Measurements from ENCODE around the gene ETF1. TPM values are rescaled to one million over a fixed set of nuclear protein-coding genes. Genes with fewer than 3 reads are reported as not detected.

ETF1 gene
- total and polyA plus RNA-seq, 8 donors, result 68.9 to 112 (median 80.0) TPM

DNA sequence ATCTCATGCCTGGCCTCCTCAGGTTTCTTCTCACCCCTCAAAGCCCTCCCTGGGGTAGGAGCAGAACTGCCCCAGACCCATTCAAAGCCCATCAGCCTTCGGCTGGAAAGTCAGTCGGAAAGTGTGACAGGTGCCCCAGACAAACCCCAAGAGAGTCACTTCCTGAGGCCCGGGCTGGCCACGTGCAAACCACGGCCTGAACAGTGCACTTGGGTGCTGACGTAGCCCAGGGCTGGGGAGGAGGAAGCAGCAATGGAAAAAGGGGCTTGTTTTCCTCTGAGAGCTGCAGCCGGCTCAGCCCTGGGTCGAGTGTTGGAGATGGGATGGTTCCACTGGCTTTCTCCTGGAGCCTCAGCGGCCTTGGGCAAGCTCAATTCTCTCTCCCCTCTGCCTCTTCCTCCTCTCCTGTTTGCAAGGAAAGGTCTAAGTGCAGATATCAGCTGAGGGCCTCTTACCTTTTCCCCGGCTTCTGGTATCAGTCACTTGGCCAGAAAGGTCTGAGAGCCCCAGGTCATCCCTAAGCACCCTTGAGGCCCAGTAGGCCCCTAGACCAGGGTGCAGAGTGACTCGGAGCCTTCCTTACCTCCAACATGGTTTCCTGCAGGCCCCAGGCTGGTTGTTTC lies 83.6 kb downstream of the ETF1 start:
- TF ChIP-seq, protein P1, sequence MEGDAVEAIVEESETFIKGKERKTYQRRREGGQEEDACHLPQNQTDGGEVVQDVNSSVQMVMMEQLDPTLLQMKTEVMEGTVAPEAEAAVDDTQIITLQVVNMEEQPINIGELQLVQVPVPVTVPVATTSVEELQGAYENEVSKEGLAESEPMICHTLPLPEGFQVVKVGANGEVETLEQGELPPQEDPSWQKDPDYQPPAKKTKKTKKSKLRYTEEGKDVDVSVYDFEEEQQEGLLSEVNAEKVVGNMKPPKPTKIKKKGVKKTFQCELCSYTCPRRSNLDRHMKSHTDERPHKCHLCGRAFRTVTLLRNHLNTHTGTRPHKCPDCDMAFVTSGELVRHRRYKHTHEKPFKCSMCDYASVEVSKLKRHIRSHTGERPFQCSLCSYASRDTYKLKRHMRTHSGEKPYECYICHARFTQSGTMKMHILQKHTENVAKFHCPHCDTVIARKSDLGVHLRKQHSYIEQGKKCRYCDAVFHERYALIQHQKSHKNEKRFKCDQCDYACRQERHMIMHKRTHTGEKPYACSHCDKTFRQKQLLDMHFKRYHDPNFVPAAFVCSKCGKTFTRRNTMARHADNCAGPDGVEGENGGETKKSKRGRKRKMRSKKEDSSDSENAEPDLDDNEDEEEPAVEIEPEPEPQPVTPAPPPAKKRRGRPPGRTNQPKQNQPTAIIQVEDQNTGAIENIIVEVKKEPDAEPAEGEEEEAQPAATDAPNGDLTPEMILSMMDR (IDR thresholded peaks at IDR 0.05), result no peak
- H3K9me3 ChIP-seq, result no peaks in the 10 kb centered on the region
- no peak overlapping the region for H3K4me3 ChIP-seq
- ATAC-seq, result no peak
- H3K4me1 ChIP-seq, result peaks cover 8 to 27% of the 10 kb centered on the region in 2 donors
- H3K27me3 ChIP-seq, result no peaks in the 10 kb centered on the region
- H3K36me3 ChIP-seq, result no peaks in the 10 kb centered on the region
- intact Hi-C loops (cut with DNase I), result no loop called here
- no peak overlapping the region for H3K27ac ChIP-seq
- DNase-seq, result peak in 1 of 4 donors; percentile 71

DNA sequence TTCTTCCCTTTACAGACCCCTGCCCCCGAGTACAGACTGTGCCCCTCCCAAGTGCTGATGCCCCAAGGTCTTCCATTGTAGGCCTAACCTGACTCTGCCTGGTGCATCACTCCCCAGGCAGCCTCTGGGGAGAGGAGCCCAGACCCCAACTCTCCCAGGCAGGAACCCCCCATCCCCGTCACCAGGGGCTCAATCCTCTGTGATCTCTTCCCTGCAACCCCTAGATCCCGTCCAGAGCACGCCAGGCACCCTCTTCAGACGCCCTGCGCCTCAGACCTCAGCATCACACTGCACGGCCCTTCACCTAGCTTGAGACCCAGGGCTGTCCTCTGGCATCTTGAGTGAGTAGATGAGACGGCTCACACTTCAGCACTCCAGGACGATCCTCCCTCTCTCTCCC lies 84.2 kb downstream of the ETF1 start:
- no peaks in the 10 kb centered on the region for H3K9me3 ChIP-seq
- H3K4me1 ChIP-seq, result peaks cover 8 to 27% of the 10 kb centered on the region in 2 donors
- ATAC-seq (no peak), DNase-seq (no peak)
- H3K27ac ChIP-seq, result no peak overlapping the region
- TF ChIP-seq, protein P1 (IDR thresholded peaks at IDR 0.05), result no peak
- no peaks in the 10 kb centered on the region for H3K36me3 ChIP-seq
- no peak overlapping the region for H3K4me3 ChIP-seq
- intact Hi-C loops (cut with DNase I), result no loop called here
- no peaks in the 10 kb centered on the region for H3K27me3 ChIP-seq

GRCh38 chr5:138458384-138458783 lies 84.7 kb downstream of the ETF1 start:
- no peaks in the 10 kb centered on the region for H3K9me3 ChIP-seq
- H3K27me3 ChIP-seq, result no peaks in the 10 kb centered on the region
- H3K36me3 ChIP-seq, result no peaks in the 10 kb centered on the region
- intact Hi-C loops (cut with DNase I), result no loop called here
- peak in 1 of 4 donors; percentile 66 for DNase-seq
- TF ChIP-seq, protein P1 (IDR thresholded peaks at IDR 0.05), result no peak
- no peak for ATAC-seq
- H3K4me1 ChIP-seq, result peaks cover 6 to 24% of the 10 kb centered on the region in 2 donors
- no peak overlapping the region for H3K4me3 ChIP-seq
- H3K27ac ChIP-seq, result no peak overlapping the region

DNA sequence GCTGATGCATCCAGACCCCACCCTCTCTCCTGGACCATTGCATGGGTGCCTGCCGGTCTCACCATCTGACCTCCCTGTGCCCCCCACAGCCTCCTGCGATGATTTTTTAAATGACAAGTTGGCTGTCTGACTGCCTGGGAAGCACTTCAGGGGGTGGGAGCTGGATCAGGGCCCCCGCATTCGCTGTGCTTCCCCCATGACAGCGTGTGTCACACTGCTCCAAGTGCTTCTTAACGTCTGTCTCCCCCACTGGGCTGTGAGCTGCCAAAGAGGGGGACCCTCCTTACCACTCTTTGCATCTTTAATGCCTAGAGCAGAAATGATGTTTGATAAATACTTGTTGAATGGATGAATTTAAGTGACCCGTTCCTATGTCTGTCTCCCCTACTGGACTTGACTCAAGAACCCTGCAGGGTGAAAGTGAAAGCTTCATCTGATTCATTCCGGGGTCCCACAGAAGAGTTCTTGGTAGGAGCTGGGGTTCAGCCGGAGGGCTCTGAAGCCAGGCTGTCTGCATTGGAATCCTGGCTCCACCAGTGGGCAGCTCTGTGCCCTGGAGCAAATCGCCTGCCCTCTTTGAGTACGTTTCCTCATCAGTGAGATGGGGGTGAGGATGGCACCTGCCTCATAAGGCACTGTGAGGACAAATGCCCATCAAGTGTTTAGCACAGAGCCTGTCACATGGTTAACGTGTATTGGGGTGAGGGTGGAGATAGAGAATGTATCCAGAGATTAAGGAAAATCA lies 85.3 kb downstream of the ETF1 start:
- H3K4me3 ChIP-seq, result no peak overlapping the region
- no peaks in the 10 kb centered on the region for H3K27me3 ChIP-seq
- intact Hi-C loops (cut with DNase I), result no loop called here
- TF ChIP-seq, protein P1 (IDR thresholded peaks at IDR 0.05), result no peak
- DNase-seq (no peak), ATAC-seq (no peak)
- no peak overlapping the region for H3K27ac ChIP-seq
- H3K4me1 ChIP-seq, result peaks cover 3 to 18% of the 10 kb centered on the region in 2 donors
- no peaks in the 10 kb centered on the region for H3K9me3 ChIP-seq
- no peaks in the 10 kb centered on the region for H3K36me3 ChIP-seq

Other genes starting within 250 kb of the ETF1 start
- 1 to 10 TPM in 1 of 2 donors, under 1 TPM in 1; 0.34 to 2.0 TPM for gene CDC25C, start 211.4 kb downstream of the ETF1 start, total RNA-seq
- 10 to 100 TPM in 3 of 6 donors, 1 to 10 TPM in 3; 6.2 to 14.6 (median 9.5) TPM for gene CDC25C, start 211.4 kb downstream of the ETF1 start, polyA plus RNA-seq (ENCODE audit: insufficient read length in 6 of 6)
- gene FAM53C, start 205.0 kb downstream of the ETF1 start, total RNA-seq, result 10 to 100 TPM; 23.9 to 25.0 TPM
- gene FAM53C, start 205.0 kb downstream of the ETF1 start, polyA plus RNA-seq (ENCODE audit: insufficient read length in 6 of 6), result 10 to 100 TPM; 40.2 to 43.4 (median 42.5) TPM
- 10 to 100 TPM; 47.5 to 50.4 TPM for gene KDM3B, start 190.6 kb downstream of the ETF1 start, total RNA-seq
- gene KDM3B, start 190.6 kb downstream of the ETF1 start, polyA plus RNA-seq (ENCODE audit: insufficient read length in 6 of 6), result 10 to 100 TPM; 78.1 to 96.3 (median 81.5) TPM
- gene REEP2, start 104.2 kb downstream of the ETF1 start, total RNA-seq, result 1 to 10 TPM in 1 of 2 donors, under 1 TPM in 1; 0.52 to 2.5 TPM
- 1 to 10 TPM; 1.3 to 2.1 (median 1.9) TPM for gene REEP2, start 104.2 kb downstream of the ETF1 start, polyA plus RNA-seq (ENCODE audit: insufficient read length in 6 of 6)
- gene EGR1, start 77.8 kb downstream of the ETF1 start, total RNA-seq, result 10 to 100 TPM; 42.3 to 92.6 TPM
- 1,000 to 10,000 TPM in 1 of 6 donors, 100 to 1,000 TPM in 4, 10 to 100 TPM in 1; 23.6 to 1,036 (median 315) TPM for gene EGR1, start 77.8 kb downstream of the ETF1 start, polyA plus RNA-seq (ENCODE audit: insufficient read length in 6 of 6)
- 100 to 1,000 TPM; 128 to 205 TPM for gene HSPA9, start 32.2 kb upstream of the ETF1 start, total RNA-seq
- 100 to 1,000 TPM; 189 to 220 (median 213) TPM for gene HSPA9, start 32.2 kb upstream of the ETF1 start, polyA plus RNA-seq (ENCODE audit: insufficient read length in 6 of 6)
- 100 to 1,000 TPM; 414 to 443 TPM for gene CTNNA1, start 210.2 kb upstream of the ETF1 start, total RNA-seq
- gene CTNNA1, start 210.2 kb upstream of the ETF1 start, polyA plus RNA-seq (ENCODE audit: insufficient read length in 6 of 6), result 100 to 1,000 TPM; 309 to 381 (median 359) TPM

All from left lung (tissue), 10 donors.